Middle frontal gyrus (tissue), 1 donor: ENCODE results near the gene PLA2G1B.

Experiments
- DNase-seq: peaks from one replicate; pipeline ENCODE4 v3.0.0-alpha.2; 2015; ENCODE audit warnings: low spot score; ENCODE audit errors: extremely low spot score

Gene PLA2G1B

GRCh38 chr12:120327593-120327992 lies at the start of gene PLA2G1B:
Gene PLA2G1B (minus strand): TSS chr12:120327779. CDS start chr12:120327753, 26 bp downstream.
- DNase-seq: no peak

DNA sequence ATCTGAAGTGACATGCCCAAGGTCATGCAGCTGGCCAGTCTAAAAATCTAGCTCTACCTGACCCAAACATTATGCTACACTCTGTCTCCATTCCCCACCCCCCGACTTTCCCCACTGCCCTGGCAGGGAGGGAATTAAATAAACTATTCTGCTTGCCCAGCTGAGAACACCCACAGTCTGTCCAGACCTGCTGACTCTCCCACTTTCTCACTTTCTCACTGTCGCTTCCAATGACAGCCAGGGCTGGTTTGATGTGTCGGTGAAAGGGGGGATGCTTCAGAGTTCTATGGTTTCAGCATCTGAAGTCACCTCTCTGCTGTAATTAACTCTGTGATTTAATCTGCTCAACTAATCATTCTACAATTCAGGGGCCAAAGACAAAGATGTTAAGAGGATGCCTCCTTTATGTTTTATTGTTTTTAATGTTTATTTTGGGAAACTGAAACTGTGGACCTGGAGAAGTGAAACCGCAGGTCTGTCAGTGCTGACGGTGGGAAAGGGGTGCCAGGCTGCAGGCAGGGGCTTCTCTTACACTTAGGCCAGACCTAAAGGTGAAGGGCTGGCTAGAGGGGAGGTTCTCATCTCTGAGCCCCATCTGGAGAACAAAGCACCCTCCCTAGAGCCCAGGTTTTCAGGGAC lies 49.5 kb upstream of the PLA2G1B start:
- no peak for DNase-seq

DNA sequence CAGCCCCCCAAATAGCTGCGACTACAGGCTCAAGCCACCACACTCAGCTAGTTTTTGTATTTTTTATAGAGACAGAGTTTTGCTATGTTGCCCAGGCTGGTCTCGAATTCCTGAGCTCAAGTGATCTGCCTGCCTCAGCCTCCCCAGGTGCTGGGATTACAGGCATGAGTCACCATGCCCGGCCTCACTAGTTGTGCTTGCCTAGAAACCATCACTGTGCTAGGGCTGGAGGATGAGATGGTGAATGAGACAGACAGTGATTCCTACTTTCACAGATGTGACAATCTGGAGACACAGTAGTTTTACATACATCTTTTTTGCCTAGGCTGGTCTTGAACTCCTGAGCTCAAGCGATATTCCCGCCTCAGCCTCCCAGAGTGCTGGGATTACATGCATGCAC lies 48.8 kb upstream of the PLA2G1B start:
- no peak for DNase-seq

- DNase-seq: no peak
Measured at GRCh38 chr12:120376009-120376408, 48.4 kb upstream of the PLA2G1B start.

GRCh38 chr12:120373683-120374082 lies 46.1 kb upstream of the PLA2G1B start:
- no peak for DNase-seq

- no peak for DNase-seq
Measured at GRCh38 chr12:120370343-120371243, 43.0 kb upstream of the PLA2G1B start.

DNA sequence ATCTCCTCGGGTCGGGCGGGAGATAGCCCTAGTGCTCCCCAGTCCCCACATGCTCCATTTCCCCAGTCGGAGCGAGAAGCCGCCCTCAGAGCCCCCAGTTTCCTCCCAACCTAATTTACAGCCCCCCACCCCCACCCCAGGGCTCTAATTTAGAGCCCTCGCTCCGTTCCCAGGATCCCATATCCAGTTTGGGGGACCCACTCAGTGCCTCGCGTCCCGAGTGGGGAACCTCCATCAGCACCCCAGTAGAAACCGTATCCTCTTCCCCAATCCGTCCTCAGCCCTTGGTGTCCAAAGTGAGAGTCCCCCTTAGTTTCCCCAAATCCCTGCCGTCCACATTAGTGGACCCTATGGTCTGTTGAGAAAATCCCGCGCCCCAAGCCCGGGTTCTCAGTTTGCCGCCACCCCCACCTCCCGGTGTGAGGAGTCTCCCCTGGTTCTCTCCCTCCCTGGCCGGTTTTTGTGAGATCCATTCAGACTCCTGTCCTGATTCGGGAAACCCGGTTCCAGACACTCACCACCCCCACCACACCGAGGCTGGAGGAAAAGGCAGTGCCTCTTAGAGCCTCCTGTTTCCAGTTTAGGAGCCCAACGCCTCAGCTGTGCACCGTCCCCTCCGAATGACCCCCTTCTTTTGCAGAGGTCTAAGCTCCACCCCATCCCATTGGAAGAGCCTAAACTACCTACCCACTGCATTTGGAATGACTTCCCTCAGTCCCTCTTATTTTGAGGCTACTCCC lies 42.2 kb upstream of the PLA2G1B start:
- DNase-seq: no peak

- DNase-seq: no peak
Measured at GRCh38 chr12:120368789-120369602, 41.4 kb upstream of the PLA2G1B start, which contains the start of gene MSI1. Gene MSI1 (minus strand): TSS chr12:120369164. CDS start chr12:120369091, 73 bp downstream.

- no peak for DNase-seq
Measured at GRCh38 chr12:120367924-120368788, 40.6 kb upstream of the PLA2G1B start.

DNA sequence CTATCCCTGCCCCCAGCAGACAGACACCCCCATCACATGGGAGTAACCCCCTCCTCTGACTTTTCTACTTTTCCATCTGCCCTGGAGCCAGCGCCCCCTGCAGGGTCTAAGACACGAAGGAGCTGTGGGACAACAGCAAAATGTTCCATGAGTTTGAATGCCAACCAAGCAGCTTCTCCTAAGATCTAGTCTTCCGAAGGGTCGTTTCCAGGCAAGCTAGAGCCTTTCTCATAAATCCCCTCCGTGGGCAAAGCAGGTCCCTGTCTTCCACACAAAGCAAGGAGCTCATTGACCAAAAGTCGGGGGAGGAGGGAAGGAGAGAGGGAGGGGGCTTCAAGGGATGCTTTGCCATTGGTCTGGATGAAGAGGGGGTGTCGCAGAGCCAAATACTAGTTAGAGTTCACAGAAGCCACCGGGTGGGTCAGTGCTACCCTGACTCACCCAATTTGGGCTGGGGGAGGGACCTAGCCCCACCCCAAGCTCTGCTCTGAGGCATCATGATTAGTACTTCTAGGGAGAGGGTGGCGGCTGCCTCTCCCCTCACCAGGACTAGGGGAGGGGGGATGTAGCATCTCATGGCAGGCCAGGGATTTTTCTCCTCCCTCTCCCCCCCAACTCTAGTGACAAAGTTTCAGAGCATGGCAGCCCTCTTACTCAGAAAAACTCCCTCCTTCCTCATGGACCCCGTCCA lies 39.8 kb upstream of the PLA2G1B start:
- no peak for DNase-seq

- no peak for DNase-seq
Measured at GRCh38 chr12:120366845-120367232, 39.3 kb upstream of the PLA2G1B start.

DNA sequence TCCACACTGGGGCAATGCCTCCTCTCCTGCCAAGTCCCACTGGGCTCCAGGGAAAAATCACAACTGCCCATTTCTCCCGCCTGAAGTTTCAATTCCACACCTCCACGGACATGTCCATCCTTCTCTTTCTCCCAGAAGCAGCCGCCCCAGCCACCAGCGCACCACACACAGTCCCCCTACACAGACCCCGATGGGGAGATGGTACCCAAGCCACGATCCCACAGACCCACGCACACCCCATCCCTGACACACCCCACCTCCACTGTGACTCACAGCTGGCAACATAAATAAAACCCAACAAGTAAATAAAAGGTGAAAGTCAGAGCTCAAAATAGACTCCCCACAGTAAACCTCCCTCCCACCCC lies 38.7 kb upstream of the PLA2G1B start:
- no peak for DNase-seq

DNA sequence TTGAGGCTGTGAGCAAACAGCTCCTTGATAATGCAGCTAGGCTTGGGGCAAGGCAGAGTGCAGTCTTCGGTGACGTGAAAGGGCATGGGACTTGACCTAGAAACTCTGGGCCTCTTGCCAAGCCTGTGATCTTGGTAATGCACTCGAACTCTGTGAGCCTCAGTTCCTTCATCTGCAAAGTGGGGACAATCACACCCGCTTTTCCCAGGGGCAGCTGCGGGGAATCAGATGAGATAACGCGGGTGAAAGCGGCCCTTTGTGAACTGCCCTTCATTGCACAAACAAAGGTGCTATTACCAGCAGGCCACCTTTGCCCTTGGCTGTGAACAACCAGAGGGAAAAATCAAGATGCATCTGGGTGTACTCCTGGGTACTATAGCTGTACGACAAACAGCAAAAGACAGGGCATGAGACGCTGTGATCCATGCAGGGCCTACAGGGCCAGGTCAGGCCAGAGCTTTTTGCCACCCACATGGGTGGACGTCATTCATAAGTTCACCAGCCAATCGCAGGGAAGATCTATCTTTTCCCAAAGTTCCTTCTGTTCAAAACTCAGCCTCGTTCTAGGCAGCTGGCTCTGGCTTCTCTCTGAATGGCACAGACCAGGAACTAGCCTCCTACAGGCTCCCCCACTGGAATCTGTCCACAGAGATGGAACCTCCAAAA lies 38.2 kb upstream of the PLA2G1B start:
- no peak for DNase-seq

GRCh38 chr12:120364487-120364886 lies 36.9 kb upstream of the PLA2G1B start:
- no peak for DNase-seq

DNA sequence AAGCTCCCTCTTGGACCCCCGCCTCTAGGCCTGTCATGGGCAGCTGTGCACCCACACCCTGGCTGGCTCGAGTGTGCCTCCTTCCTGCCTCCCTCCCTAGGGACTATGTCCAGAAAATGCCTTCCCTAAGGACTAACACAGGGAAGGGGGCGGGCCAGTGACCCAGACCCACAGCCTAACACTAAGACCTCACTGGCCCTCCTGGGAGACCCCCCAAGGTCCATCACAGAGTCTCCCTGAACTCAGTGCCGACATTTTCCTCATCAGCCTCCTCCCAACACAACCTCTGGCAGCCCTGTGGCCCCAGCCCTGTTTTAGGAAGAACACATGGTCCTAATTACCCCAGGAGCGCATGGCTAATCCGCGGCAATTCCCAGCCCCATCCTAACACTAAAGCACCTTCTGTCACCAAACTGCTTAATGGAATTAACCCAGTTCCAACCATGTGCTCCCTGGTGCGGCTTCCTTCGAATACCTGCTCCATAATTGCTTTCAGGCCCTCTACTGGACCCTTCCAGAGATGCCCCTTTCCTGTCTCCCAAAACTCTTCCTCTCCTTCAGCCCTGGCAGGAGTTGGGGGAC lies 35.8 kb upstream of the PLA2G1B start:
- DNase-seq: no peak

DNA sequence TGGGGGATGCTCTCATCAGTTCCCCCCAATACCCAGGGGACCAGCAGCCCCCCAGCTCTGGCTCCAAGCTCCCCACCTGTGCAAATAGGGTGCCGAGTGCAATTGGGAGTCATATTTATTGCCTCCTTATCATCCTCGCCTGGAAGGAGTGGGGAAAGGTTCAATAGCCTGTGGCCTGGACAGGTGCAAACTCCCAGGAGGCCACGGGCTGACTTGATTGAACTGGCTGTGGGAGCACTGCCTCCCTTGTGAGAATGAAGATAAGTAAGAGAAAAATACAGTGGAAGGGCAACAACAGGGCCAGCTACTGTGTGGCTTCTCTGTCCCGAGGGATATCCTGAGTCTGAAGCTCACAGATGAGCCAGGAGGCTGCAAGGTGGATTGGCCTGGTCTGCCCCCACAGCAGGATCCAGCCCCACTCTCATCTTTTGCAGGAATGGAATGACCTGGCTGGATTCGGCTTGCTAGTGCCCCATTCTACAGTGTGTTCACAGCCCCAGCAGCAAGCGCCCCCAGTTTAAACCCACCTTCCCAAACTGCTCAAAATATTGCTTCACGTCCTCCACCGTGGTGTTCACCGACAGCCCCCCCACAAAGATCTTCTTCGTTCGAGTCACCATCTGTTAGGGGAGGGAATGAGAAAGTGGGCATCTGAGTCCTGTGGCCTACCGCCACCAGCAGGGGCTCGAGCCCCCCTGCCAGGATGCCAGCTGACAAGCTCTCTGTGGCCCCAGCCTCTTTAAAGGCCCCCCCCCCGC lies 35.1 kb upstream of the PLA2G1B start:
- no peak for DNase-seq

GRCh38 chr12:120361506-120362208 lies 34.1 kb upstream of the PLA2G1B start:
- DNase-seq: peak; percentile 84
